Measurements from ENCODE around the gene JPH4.

GRCh38 chr14:23524954-23525353 lies 53.6 kb downstream of the JPH4 start:
- TF ChIP-seq CTCF (IDR thresholded peaks at IDR 0.05): no peak
- no peak for TF ChIP-seq EP300 (IDR thresholded peaks at IDR 0.05)
- TF ChIP-seq POLR2A (IDR thresholded peaks at IDR 0.05): no peak
